GM23338 (cell line): ENCODE data around the gene ADGRF3. TPM values are rescaled to one million over a fixed set of nuclear protein-coding genes. Genes with fewer than 3 reads are reported as not detected.

Source experiments
- ATAC-seq: fragments of 200-7000 bp; cut with Tn5 transposase; 3 replicates; pipeline ENCODE4 v1.9.1; 2020
- DNase-seq: peaks from one replicate; pipeline ENCODE4 v3.0.0-alpha.2; 2015; ENCODE audit warnings: low spot score
- H2AFZ ChIP-seq: fragments of 200-600 bp; sonication (generic); 2 replicates; pipeline ENCODE4 v1.8.0; 2016; ENCODE audit warnings: antibody characterized with exemption, mild to moderate bottlenecking, moderate library complexity
- H3F3A ChIP-seq: fragments of 200-600 bp; sonication (generic); replicated peaks from 2 replicates; pipeline ENCODE4 v1.8.0; 2017; ENCODE audit warnings: antibody characterized with exemption, mixed run types, low read depth
- H3K27ac ChIP-seq: fragments of 200-600 bp; sonication (generic); 2 replicates; pipeline ENCODE4 v1.6.1; 2016; ENCODE audit warnings: low read depth
- H3K27me3 ChIP-seq: fragments of 200-600 bp; sonication (generic); 2 replicates; pipeline ENCODE4 v1.8.0; 2016; ENCODE audit warnings: mild to moderate bottlenecking, mixed run types, moderate library complexity; ENCODE audit not compliant: insufficient read depth
- H3K36me3 ChIP-seq: fragments of 200-600 bp; sonication (generic); 2 replicates; pipeline ENCODE4 v1.8.0; 2016; ENCODE audit warnings: mild to moderate bottlenecking; ENCODE audit not compliant: insufficient read depth
- H3K4me1 ChIP-seq: fragments of 200-600 bp; sonication (generic); 2 replicates; pipeline ENCODE4 v1.8.0; 2016; ENCODE audit warnings: mild to moderate bottlenecking, moderate library complexity; ENCODE audit not compliant: insufficient read depth
- H3K4me2 ChIP-seq: fragments of 200-600 bp; sonication (generic); 2 replicates; pipeline ENCODE4 v1.7.1; 2017; ENCODE audit warnings: mixed run types
- H3K4me3 ChIP-seq: fragments of 200-600 bp; sonication (generic); 2 replicates; pipeline ENCODE4 v1.6.1; 2016; ENCODE audit warnings: mixed run types
- H3K79me2 ChIP-seq: fragments of 200-600 bp; sonication (generic); replicated peaks from 2 replicates; pipeline ENCODE4 v1.8.0; 2017; ENCODE audit warnings: mild to moderate bottlenecking; ENCODE audit not compliant: insufficient read depth
- H3K9me2 ChIP-seq: fragments of 200-600 bp; sonication (generic); 2 replicates; pipeline ENCODE4 v1.8.0; 2017; ENCODE audit not compliant: insufficient read depth
- H4K20me1 ChIP-seq: fragments of 200-600 bp; sonication (generic); replicated peaks from 2 replicates; pipeline ENCODE4 v1.8.0; 2017; ENCODE audit warnings: mild to moderate bottlenecking; ENCODE audit not compliant: insufficient read depth
- H3K27ac Mint-ChIP-seq: 2 replicates; pipeline ENCODE4 v1.8.0; 2020; ENCODE audit warnings: inconsistent platforms, mild to moderate bottlenecking, moderate library complexity, mixed read lengths
- H3K27me3 Mint-ChIP-seq: 3 replicates; pipeline ENCODE4 v1.8.0; 2022; ENCODE audit warnings: low read depth, mild to moderate bottlenecking, moderate library complexity, mixed read lengths, inconsistent platforms; ENCODE audit not compliant: insufficient read depth, poor library complexity
- H3K36me3 Mint-ChIP-seq: 3 replicates; pipeline ENCODE4 v1.8.0; 2021; ENCODE audit warnings: low read depth, mild to moderate bottlenecking, inconsistent platforms, moderate library complexity, mixed read lengths
- H3K4me1 Mint-ChIP-seq: 3 replicates; pipeline ENCODE4 v1.8.0; 2020; ENCODE audit warnings: mild to moderate bottlenecking, inconsistent platforms, mixed read lengths
- H3K4me3 Mint-ChIP-seq: 3 replicates; pipeline ENCODE4 v1.8.0; 2021; ENCODE audit warnings: moderate library complexity, mild to moderate bottlenecking, inconsistent platforms, mixed read lengths
- H3K9me3 Mint-ChIP-seq: 3 replicates; pipeline ENCODE4 v1.8.0; 2020; ENCODE audit warnings: moderate library complexity, mild to moderate bottlenecking, inconsistent platforms, mixed read lengths
- CREB1 ChIP-seq: fragments of 250-450 bp; sonication (Bioruptor Pico); IDR thresholded peaks from 2 replicates; pipeline ENCODE4 v1.5.0; 2020; ENCODE audit warnings: low read depth, mild to moderate bottlenecking, moderate library complexity
- ETS1 ChIP-seq: IDR thresholded peaks from 2 replicates; pipeline ENCODE4 v1.6.1; 2016; ENCODE audit warnings: antibody characterized with exemption
- EZH2 ChIP-seq: fragments of 200-600 bp; sonication (generic); IDR thresholded peaks from one replicate; pipeline ENCODE4 v1.8.0; 2017; ENCODE audit warnings: antibody characterized with exemption, mild to moderate bottlenecking, low read depth; ENCODE audit not compliant: unreplicated experiment
- EZH2phosphoT487 ChIP-seq: fragments of 200-600 bp; sonication (generic); IDR thresholded peaks from one replicate; pipeline ENCODE4 v1.8.1; 2018; ENCODE audit warnings: antibody characterized with exemption; ENCODE audit not compliant: unreplicated experiment
- JUNB ChIP-seq: IDR thresholded peaks from one replicate; pipeline ENCODE4 v1.6.1; 2016; ENCODE audit warnings: antibody characterized with exemption; ENCODE audit not compliant: unreplicated experiment
- NANOG ChIP-seq: IDR thresholded peaks from 2 replicates; pipeline ENCODE4 v1.6.1; 2016; ENCODE audit warnings: antibody characterized with exemption, borderline replicate concordance
- POLR2AphosphoS5 ChIP-seq: IDR thresholded peaks from 2 replicates; pipeline ENCODE4 v1.6.1; 2016; ENCODE audit warnings: antibody characterized with exemption, low read depth
- REST ChIP-seq: IDR thresholded peaks from one replicate; pipeline ENCODE4 v1.6.1; 2018; ENCODE audit warnings: antibody characterized with exemption; ENCODE audit not compliant: unreplicated experiment
- STAT1 ChIP-seq: IDR thresholded peaks from one replicate; pipeline ENCODE4 v1.6.1; 2016; ENCODE audit warnings: antibody characterized with exemption; ENCODE audit not compliant: unreplicated experiment
- ZNF114 ChIP-seq: fragments of 250-450 bp; sonication (Bioruptor Pico); IDR thresholded peaks from 2 replicates; pipeline ENCODE4 v1.5.0; 2020; ENCODE audit warnings: mild to moderate bottlenecking, moderate library complexity
- ZNF331 ChIP-seq: fragments of 250-450 bp; sonication (Bioruptor Pico); IDR thresholded peaks from 2 replicates; pipeline ENCODE4 v1.5.0; 2020; ENCODE audit warnings: low read depth, mild to moderate bottlenecking, moderate library complexity
- ZNF462 ChIP-seq: fragments of 250-450 bp; sonication (Bioruptor Pico); IDR thresholded peaks from 2 replicates; pipeline ENCODE4 v1.5.0; 2020; ENCODE audit warnings: mild to moderate bottlenecking, moderate library complexity
- polyA plus RNA-seq: library from polyadenylated mRNA; unstranded; fragments of >200 nt; fragmentation: Nextera tagmentation; extraction: Ambion mirVana; gene quantifications from 2 replicates; pipeline ENCODE4 v1.2.1, GENCODE V29; 2016
- total RNA-seq: library from RNA; depleted of rRNA; stranded (reverse); fragments of >200 nt; shearing (Covaris generic); gene quantifications from 2 replicates; pipeline ENCODE4 v1.2.3, GENCODE V29; 2014
- TF ChIP-seq, protein P1 (sequence below), 2 experiments: fragments of 200-600 bp in 1 of 2; sonication (generic) in 1 of 2; conservative IDR thresholded peaks; 2 replicates each; pipeline versions ENCODE4 v1.5.1 to v1.6.1; 2016 to 2017; ENCODE audit warnings: antibody characterized with exemption in 2 of 2, low read depth in 2 of 2, mild to moderate bottlenecking in 2 of 2, moderate library complexity in 1 of 2

Gene ADGRF3
- total and polyA plus RNA-seq, 2 experiments from 2014 or later: 0.38 to 0.39 TPM

- no peak overlapping the region for H3K27ac Mint-ChIP-seq
- Histone ChIP-seq H4K20me1 (peaks cover 9% of the 10 kb centered on the region; the same call in 1 of the 2 replicates), H3K4me2 (no peak overlapping the region), H3K36me3 (peaks cover 17% of the 10 kb centered on the region), H3K4me3 (no peak overlapping the region), H3K27me3 (no peaks in the 10 kb centered on the region), H3K79me2 (no peaks in the 10 kb centered on the region; the same call in none of the 2 replicates), H3K4me1 (no peaks in the 10 kb centered on the region), H3K27ac (no peak overlapping the region), H3F3A (no peaks in the 10 kb centered on the region), H2AFZ (no peak overlapping the region), H3K9me2 (no peaks in the 10 kb centered on the region)
- no peaks in the 10 kb centered on the region for H3K4me1 Mint-ChIP-seq
- ATAC-seq: no peak
- H3K36me3 Mint-ChIP-seq: peaks cover 43% of the 10 kb centered on the region
- TF ChIP-seq ZNF114 (CRISPR knock-in tag) (no peak), REST (no peak), JUNB (no peak), POLR2AphosphoS5 (no peak), STAT1 (no peak), ZNF331 (no peak), EZH2 (no peak), ETS1 (no peak), EZH2phosphoT487 (no peak), NANOG (no peak), CREB1 (CRISPR knock-in tag) (no peak), ZNF462 (no peak)
- TF ChIP-seq, protein P1, sequence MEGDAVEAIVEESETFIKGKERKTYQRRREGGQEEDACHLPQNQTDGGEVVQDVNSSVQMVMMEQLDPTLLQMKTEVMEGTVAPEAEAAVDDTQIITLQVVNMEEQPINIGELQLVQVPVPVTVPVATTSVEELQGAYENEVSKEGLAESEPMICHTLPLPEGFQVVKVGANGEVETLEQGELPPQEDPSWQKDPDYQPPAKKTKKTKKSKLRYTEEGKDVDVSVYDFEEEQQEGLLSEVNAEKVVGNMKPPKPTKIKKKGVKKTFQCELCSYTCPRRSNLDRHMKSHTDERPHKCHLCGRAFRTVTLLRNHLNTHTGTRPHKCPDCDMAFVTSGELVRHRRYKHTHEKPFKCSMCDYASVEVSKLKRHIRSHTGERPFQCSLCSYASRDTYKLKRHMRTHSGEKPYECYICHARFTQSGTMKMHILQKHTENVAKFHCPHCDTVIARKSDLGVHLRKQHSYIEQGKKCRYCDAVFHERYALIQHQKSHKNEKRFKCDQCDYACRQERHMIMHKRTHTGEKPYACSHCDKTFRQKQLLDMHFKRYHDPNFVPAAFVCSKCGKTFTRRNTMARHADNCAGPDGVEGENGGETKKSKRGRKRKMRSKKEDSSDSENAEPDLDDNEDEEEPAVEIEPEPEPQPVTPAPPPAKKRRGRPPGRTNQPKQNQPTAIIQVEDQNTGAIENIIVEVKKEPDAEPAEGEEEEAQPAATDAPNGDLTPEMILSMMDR (conservative IDR thresholded peaks at IDR 0.05; ENCODE audit: low read depth in 2 of 2): no peak
- H3K27me3 Mint-ChIP-seq: peaks cover 4% of the 10 kb centered on the region
- H3K9me3 Mint-ChIP-seq: peaks cover 7% of the 10 kb centered on the region
- no peak overlapping the region for H3K4me3 Mint-ChIP-seq
- no peak for DNase-seq
These were observed 30.2 kb upstream of the ADGRF3 start for GRCh38 chr2:26376799-26377198.
